Right cardiac atrium (tissue), 5 donors: ENCODE results near the gene TPP2. TPM values are rescaled to one million over a fixed set of nuclear protein-coding genes. Genes with fewer than 3 reads are reported as not detected.

Experiments
- polyA plus RNA-seq: library from polyadenylated mRNA; stranded (reverse); fragments of 200-250 nt; gene quantifications from one replicate; pipeline ENCODE4 v1.2.3, GENCODE V29; 2013
- total RNA-seq, 4 donors: library from RNA; stranded (reverse); fragmentation: NEBNext Ultra II Directional; extraction: Animal tissue kit (Norgen Biotek cat#: 25700); gene quantifications; one replicate each; pipeline ENCODE4 v1.2.1, GENCODE V29; 2021
- donor health status: healthy with polysubstance abuse.
- donor health status: DM: no; HTN: yes; CAD: no.
- donor health status: DM: no; HTN: no; CAD: no.
- donor health status: DM: no; HTN: yes; CAD: no; lungs with severe emphysema.
- donor health status: DM: yes; HTN: yes; CAD: no.

TPP2 gene
- total and polyA plus RNA-seq, 5 donors = 22.4 to 35.1 (median 32.2) TPM

Other genes starting within 250 kb of the TPP2 start
- gene FGF14, start 194.9 kb upstream of the TPP2 start, total RNA-seq = 1 to 10 TPM; 1.9 to 4.9 (median 3.7) TPM
- 0.54 TPM for gene FGF14, start 194.9 kb upstream of the TPP2 start, polyA plus RNA-seq
- gene METTL21C, start 98.1 kb downstream of the TPP2 start, total RNA-seq = not detected
- gene METTL21C, start 98.1 kb downstream of the TPP2 start, polyA plus RNA-seq = not detected
- gene TEX30, start 176.8 kb downstream of the TPP2 start, total RNA-seq = 1 to 10 TPM; 7.4 to 10.0 (median 9.4) TPM
- gene TEX30, start 176.8 kb downstream of the TPP2 start, polyA plus RNA-seq = 13.7 TPM
- 1 to 10 TPM; 2.7 to 5.5 (median 4.8) TPM for gene POGLUT2, start 202.0 kb downstream of the TPP2 start, total RNA-seq
- gene POGLUT2, start 202.0 kb downstream of the TPP2 start, polyA plus RNA-seq = 3.6 TPM
- gene BIVM, start 202.1 kb downstream of the TPP2 start, total RNA-seq = 10 to 100 TPM; 25.5 to 43.2 (median 40.2) TPM
- 22.7 TPM for gene BIVM, start 202.1 kb downstream of the TPP2 start, polyA plus RNA-seq
- 10 to 100 TPM; 28.6 to 34.4 (median 30.6) TPM for gene ERCC5, start 249.0 kb downstream of the TPP2 start, total RNA-seq
- 28.4 TPM for gene ERCC5, start 249.0 kb downstream of the TPP2 start, polyA plus RNA-seq